Neural progenitor cell (in vitro differentiated cells): ENCODE measurements around the gene STEAP2.
"Not testable (repeated sequence)": the region's sequence is repeated elsewhere in the genome, so short reads cannot be mapped to it uniquely, and the experiment has no call there.

Experiments used
- EZH2 ChIP-seq: fragments of 200-600 bp; sonication (generic); IDR thresholded peaks from 2 replicates; pipeline ENCODE4 v1.6.1; 2017; ENCODE audit warnings: antibody characterized with exemption, mild to moderate bottlenecking, moderate library complexity
- EZH2phosphoT487 ChIP-seq: fragments of 200-600 bp; sonication (generic); IDR thresholded peaks from 2 replicates; pipeline ENCODE4 v1.6.1; 2017; ENCODE audit warnings: antibody characterized with exemption
- TF ChIP-seq, protein P1 (sequence below): fragments of 200-600 bp; sonication (generic); IDR thresholded peaks from 2 replicates; pipeline ENCODE4 v1.5.1; 2017; ENCODE audit warnings: antibody characterized with exemption, mild to moderate bottlenecking

DNA sequence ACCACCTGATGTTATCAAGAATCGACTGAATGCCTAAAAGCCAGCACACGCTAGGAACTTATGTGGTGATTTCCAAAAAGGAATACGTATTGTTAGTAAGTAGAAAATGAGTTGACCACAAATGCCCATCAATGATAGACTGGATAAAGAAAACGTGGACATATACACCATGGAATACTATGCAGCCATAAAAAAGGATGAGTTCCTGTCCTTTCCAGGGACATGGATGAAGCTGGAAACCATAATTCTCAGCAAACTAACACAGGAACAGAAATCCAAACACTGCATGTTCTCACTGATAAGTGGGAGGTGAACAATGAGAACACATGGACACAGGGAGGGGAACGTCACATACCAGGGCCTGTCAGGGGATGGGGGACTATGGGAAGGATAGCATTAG lies 44.5 kb downstream of the STEAP2 start:
- TF ChIP-seq, protein P1, sequence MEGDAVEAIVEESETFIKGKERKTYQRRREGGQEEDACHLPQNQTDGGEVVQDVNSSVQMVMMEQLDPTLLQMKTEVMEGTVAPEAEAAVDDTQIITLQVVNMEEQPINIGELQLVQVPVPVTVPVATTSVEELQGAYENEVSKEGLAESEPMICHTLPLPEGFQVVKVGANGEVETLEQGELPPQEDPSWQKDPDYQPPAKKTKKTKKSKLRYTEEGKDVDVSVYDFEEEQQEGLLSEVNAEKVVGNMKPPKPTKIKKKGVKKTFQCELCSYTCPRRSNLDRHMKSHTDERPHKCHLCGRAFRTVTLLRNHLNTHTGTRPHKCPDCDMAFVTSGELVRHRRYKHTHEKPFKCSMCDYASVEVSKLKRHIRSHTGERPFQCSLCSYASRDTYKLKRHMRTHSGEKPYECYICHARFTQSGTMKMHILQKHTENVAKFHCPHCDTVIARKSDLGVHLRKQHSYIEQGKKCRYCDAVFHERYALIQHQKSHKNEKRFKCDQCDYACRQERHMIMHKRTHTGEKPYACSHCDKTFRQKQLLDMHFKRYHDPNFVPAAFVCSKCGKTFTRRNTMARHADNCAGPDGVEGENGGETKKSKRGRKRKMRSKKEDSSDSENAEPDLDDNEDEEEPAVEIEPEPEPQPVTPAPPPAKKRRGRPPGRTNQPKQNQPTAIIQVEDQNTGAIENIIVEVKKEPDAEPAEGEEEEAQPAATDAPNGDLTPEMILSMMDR = not testable (repeated sequence)
- TF ChIP-seq EZH2, EZH2phosphoT487: not testable (repeated sequence)
